Neural progenitor cell (in vitro differentiated cells): ENCODE measurements around the gene SMIM45.

Source experiments
- EZH2 ChIP-seq: fragments of 200-600 bp; sonication (generic); IDR thresholded peaks from 2 replicates; pipeline ENCODE4 v1.6.1; 2017; ENCODE audit warnings: antibody characterized with exemption, mild to moderate bottlenecking, moderate library complexity
- TF ChIP-seq, protein P1 (sequence below): fragments of 200-600 bp; sonication (generic); IDR thresholded peaks from 2 replicates; pipeline ENCODE4 v1.5.1; 2017; ENCODE audit warnings: antibody characterized with exemption, mild to moderate bottlenecking

DNA sequence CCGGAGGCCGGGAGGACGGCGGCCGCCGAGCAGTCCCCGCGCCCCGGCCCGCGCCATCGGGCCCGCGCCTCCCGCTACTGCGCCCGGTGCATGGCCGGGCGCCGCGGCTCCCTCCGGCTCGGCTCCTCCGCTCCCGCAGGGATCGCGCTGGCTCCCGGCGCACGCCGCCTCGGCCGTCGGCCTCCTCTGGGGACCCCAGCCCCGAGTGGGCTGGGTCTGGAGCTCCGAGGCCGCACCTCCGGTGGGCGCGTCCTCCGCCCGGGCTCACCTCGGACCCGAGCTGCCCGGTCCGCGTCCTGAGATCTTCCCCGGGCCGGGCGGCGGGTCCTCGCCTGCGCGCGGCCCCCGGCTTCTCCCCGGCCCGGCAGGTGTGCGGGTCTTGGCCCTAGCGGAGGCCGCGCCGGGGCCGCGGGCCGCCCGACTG is 37.3 kb upstream of the SMIM45 start:
- TF ChIP-seq, protein P1, sequence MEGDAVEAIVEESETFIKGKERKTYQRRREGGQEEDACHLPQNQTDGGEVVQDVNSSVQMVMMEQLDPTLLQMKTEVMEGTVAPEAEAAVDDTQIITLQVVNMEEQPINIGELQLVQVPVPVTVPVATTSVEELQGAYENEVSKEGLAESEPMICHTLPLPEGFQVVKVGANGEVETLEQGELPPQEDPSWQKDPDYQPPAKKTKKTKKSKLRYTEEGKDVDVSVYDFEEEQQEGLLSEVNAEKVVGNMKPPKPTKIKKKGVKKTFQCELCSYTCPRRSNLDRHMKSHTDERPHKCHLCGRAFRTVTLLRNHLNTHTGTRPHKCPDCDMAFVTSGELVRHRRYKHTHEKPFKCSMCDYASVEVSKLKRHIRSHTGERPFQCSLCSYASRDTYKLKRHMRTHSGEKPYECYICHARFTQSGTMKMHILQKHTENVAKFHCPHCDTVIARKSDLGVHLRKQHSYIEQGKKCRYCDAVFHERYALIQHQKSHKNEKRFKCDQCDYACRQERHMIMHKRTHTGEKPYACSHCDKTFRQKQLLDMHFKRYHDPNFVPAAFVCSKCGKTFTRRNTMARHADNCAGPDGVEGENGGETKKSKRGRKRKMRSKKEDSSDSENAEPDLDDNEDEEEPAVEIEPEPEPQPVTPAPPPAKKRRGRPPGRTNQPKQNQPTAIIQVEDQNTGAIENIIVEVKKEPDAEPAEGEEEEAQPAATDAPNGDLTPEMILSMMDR = no peak
- TF ChIP-seq EZH2 = peak; percentile 65
